ENCODE results near the gene TMEM135.

DNA sequence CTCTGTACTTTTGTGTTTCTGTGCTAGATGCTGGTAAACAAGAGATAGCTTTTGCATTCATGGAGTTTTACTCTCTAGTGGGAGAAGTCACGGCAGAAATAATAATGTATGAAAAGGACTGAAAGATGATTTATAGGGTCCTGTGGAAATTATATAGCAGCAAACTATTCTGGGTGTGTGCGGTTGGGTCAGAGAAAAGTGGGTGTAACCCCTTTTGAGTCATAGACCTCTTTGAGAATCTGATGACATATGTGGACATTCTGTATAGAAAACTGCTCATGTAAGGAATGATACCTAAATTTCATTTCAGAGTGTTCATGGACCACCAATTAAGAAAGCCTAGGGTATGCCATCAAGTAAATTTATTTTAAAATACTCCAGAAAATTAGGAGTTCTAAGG lies 54.4 kb downstream of the TMEM135 start:
- TF ChIP-seq, protein P1, sequence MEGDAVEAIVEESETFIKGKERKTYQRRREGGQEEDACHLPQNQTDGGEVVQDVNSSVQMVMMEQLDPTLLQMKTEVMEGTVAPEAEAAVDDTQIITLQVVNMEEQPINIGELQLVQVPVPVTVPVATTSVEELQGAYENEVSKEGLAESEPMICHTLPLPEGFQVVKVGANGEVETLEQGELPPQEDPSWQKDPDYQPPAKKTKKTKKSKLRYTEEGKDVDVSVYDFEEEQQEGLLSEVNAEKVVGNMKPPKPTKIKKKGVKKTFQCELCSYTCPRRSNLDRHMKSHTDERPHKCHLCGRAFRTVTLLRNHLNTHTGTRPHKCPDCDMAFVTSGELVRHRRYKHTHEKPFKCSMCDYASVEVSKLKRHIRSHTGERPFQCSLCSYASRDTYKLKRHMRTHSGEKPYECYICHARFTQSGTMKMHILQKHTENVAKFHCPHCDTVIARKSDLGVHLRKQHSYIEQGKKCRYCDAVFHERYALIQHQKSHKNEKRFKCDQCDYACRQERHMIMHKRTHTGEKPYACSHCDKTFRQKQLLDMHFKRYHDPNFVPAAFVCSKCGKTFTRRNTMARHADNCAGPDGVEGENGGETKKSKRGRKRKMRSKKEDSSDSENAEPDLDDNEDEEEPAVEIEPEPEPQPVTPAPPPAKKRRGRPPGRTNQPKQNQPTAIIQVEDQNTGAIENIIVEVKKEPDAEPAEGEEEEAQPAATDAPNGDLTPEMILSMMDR (IDR thresholded peaks at IDR 0.05): no peak
- TF ChIP-seq POLR2A (IDR thresholded peaks at IDR 0.05): no peak

Measured in thyroid gland (tissue), 4 donors.